ENCODE measurements around the gene ESRRB.

ESRRB gene

DNA sequence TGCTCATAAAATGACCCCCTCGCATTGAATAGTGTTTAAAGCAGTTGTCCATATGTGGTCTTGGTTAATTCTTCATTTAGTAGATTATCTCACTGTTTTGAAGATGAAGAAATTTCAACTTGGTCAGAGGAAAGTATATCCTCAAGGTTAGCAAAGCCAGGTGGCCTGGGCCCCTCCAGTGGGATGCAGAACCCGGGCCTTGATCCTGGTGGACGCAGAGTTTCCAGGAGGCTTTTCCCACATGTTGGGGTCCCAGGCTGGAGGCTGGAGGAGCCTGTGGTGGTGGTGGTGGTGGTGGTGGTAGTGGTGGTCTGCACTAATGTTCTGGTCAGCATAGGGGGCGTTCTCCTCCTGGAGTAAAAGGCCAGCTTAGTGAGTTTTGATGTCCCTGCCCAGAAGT is 85.9 kb downstream of the ESRRB start:
- Histone ChIP-seq H3K27me3 (replicated peaks in 2 of 5; ENCODE audit: control insufficient read depth in 4 of 5, insufficient read depth in 5 of 5, low read length in 4 of 5) (peaks cover 0 to 2% (median 0%) of the 10 kb centered on the region in 5 experiments), H3K4me3 (ENCODE audit: control insufficient read depth in 1 of 7, extremely low read depth in 1 of 7, insufficient read depth in 4 of 7, low read depth in 2 of 7, low read length in 6 of 7) (no peak overlapping the region), H3K36me3 (ENCODE audit: control insufficient read depth in 4 of 4, insufficient read depth in 4 of 4, low read length in 3 of 4) (no peaks in the 10 kb centered on the region), H3K4me1 (ENCODE audit: control extremely low read depth in 1 of 4, control insufficient read depth in 4 of 4, insufficient read depth in 4 of 4, low read length in 3 of 4) (no peaks in the 10 kb centered on the region), H3K27ac (ENCODE audit: insufficient read depth in 1 of 2, low read depth in 1 of 2, low read length in 2 of 2, poor library complexity in 1 of 2, severe bottlenecking in 2 of 2) (no peak overlapping the region), H3K9me3 (ENCODE audit: control extremely low read depth in 1 of 5, control insufficient read depth in 4 of 5, insufficient read depth in 2 of 5, low read depth in 1 of 5, low read length in 4 of 5) (no peaks in the 10 kb centered on the region)
- ChIA-PET CTCF (no interaction called here), POLR2A (no interaction called here)
- 91% methylated on average over 2 of the region's 4 CpGs for WGBS (ENCODE audit: insufficient coverage)
- DNase-seq, result no peak

GRCh38 chr14:76462330-76462729 is 86.4 kb downstream of the ESRRB start:
- CTCF ChIA-PET, result interaction anchor here (0.7 kb wide), 1 partner anchor 177 kb away, joined by 3 read pairs; no protein-coding TSS in a partner anchor
- Histone ChIP-seq H3K36me3 (ENCODE audit: control insufficient read depth in 4 of 4, insufficient read depth in 4 of 4, low read length in 3 of 4) (no peaks in the 10 kb centered on the region), H3K4me3 (ENCODE audit: control insufficient read depth in 1 of 7, extremely low read depth in 1 of 7, insufficient read depth in 4 of 7, low read depth in 2 of 7, low read length in 6 of 7) (no peak overlapping the region), H3K27me3 (replicated peaks in 2 of 5; ENCODE audit: control insufficient read depth in 4 of 5, insufficient read depth in 5 of 5, low read length in 4 of 5) (peaks cover 0 to 2% (median 0%) of the 10 kb centered on the region in 5 experiments), H3K27ac (ENCODE audit: insufficient read depth in 1 of 2, low read depth in 1 of 2, low read length in 2 of 2, poor library complexity in 1 of 2, severe bottlenecking in 2 of 2) (no peak overlapping the region), H3K4me1 (ENCODE audit: control extremely low read depth in 1 of 4, control insufficient read depth in 4 of 4, insufficient read depth in 4 of 4, low read length in 3 of 4) (no peaks in the 10 kb centered on the region), H3K9me3 (ENCODE audit: control extremely low read depth in 1 of 5, control insufficient read depth in 4 of 5, insufficient read depth in 2 of 5, low read depth in 1 of 5, low read length in 4 of 5) (no peaks in the 10 kb centered on the region)
- DNase-seq, result no peak
- WGBS (ENCODE audit: insufficient coverage), result 99% methylated on average over 11 of the region's 11 CpGs
- POLR2A ChIA-PET, result no interaction called here

- no peak overlapping the region for H3K27ac ChIP-seq (ENCODE audit: insufficient read depth in 1 of 2, low read depth in 1 of 2, low read length in 2 of 2, poor library complexity in 1 of 2, severe bottlenecking in 2 of 2)
- CTCF ChIA-PET, result interaction anchor here (0.7 kb wide), 2 partner anchors 25 to 176 kb away, joined by 3 read pairs; no protein-coding TSS in a partner anchor
- WGBS (ENCODE audit: insufficient coverage), result 92% methylated on average over 2 of the region's 4 CpGs
- DNase-seq, result no peak
- H3K4me3 ChIP-seq (ENCODE audit: control insufficient read depth in 1 of 7, extremely low read depth in 1 of 7, insufficient read depth in 4 of 7, low read depth in 2 of 7, low read length in 6 of 7), result no peak overlapping the region
- H3K27me3 ChIP-seq (replicated peaks in 2 of 5; ENCODE audit: control insufficient read depth in 4 of 5, insufficient read depth in 5 of 5, low read length in 4 of 5), result peaks cover 0 to 2% (median 0%) of the 10 kb centered on the region in 5 experiments
- H3K4me1 ChIP-seq (ENCODE audit: control extremely low read depth in 1 of 4, control insufficient read depth in 4 of 4, insufficient read depth in 4 of 4, low read length in 3 of 4), result no peaks in the 10 kb centered on the region
- H3K36me3 ChIP-seq (ENCODE audit: control insufficient read depth in 4 of 4, insufficient read depth in 4 of 4, low read length in 3 of 4), result no peaks in the 10 kb centered on the region
- no peaks in the 10 kb centered on the region for H3K9me3 ChIP-seq (ENCODE audit: control extremely low read depth in 1 of 5, control insufficient read depth in 4 of 5, insufficient read depth in 2 of 5, low read depth in 1 of 5, low read length in 4 of 5)
- POLR2A ChIA-PET, result no interaction called here
Observed at GRCh38 chr14:76463105-76463504, 87.2 kb downstream of the ESRRB start.

DNA sequence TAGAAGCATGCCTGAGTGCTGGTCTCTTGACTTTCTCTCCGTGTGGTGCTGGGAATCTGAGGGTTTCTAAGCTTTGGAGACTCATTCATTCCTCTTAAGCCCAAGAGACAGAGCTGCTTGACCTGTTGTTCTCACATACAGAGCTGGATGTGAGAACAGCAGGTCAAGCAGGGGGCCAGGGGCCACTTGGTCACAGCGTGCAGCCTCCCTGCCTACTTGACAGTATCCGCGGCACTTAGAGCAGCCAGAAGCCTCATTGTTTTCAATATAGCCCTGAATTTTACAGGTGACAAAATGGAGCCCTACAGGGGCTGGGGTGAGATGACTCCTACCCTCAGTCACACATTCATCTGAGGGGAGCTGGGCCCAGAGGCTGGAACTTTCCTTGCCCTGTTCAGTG is 88.9 kb downstream of the ESRRB start:
- H3K36me3 ChIP-seq (ENCODE audit: control insufficient read depth in 4 of 4, insufficient read depth in 4 of 4, low read length in 3 of 4), result no peaks in the 10 kb centered on the region
- 98% methylated on average over 4 of the region's 4 CpGs for WGBS (ENCODE audit: insufficient coverage)
- no peaks in the 10 kb centered on the region for H3K9me3 ChIP-seq (ENCODE audit: control extremely low read depth in 1 of 5, control insufficient read depth in 4 of 5, insufficient read depth in 2 of 5, low read depth in 1 of 5, low read length in 4 of 5)
- ChIA-PET CTCF (no interaction called here), POLR2A (no interaction called here)
- no peak overlapping the region for H3K4me3 ChIP-seq (ENCODE audit: control insufficient read depth in 1 of 7, extremely low read depth in 1 of 7, insufficient read depth in 4 of 7, low read depth in 2 of 7, low read length in 6 of 7)
- H3K27me3 ChIP-seq (replicated peaks in 2 of 5; ENCODE audit: control insufficient read depth in 4 of 5, insufficient read depth in 5 of 5, low read length in 4 of 5), result peaks cover 0 to 2% (median 0%) of the 10 kb centered on the region in 5 experiments
- H3K27ac ChIP-seq (ENCODE audit: insufficient read depth in 1 of 2, low read depth in 1 of 2, low read length in 2 of 2, poor library complexity in 1 of 2, severe bottlenecking in 2 of 2), result no peak overlapping the region
- no peak for DNase-seq
- no peaks in the 10 kb centered on the region for H3K4me1 ChIP-seq (ENCODE audit: control extremely low read depth in 1 of 4, control insufficient read depth in 4 of 4, insufficient read depth in 4 of 4, low read length in 3 of 4)

- H3K36me3 ChIP-seq (ENCODE audit: control insufficient read depth in 4 of 4, insufficient read depth in 4 of 4, low read length in 3 of 4), result no peaks in the 10 kb centered on the region
- DNase-seq, result no peak
- no peaks in the 10 kb centered on the region for H3K4me1 ChIP-seq (ENCODE audit: control extremely low read depth in 1 of 4, control insufficient read depth in 4 of 4, insufficient read depth in 4 of 4, low read length in 3 of 4)
- POLR2A ChIA-PET, result no interaction called here
- WGBS (ENCODE audit: insufficient coverage), result 88% methylated on average over 7 of the region's 9 CpGs
- H3K9me3 ChIP-seq (ENCODE audit: control extremely low read depth in 1 of 5, control insufficient read depth in 4 of 5, insufficient read depth in 2 of 5, low read depth in 1 of 5, low read length in 4 of 5), result no peaks in the 10 kb centered on the region
- no peak overlapping the region for H3K27ac ChIP-seq (ENCODE audit: insufficient read depth in 1 of 2, low read depth in 1 of 2, low read length in 2 of 2, poor library complexity in 1 of 2, severe bottlenecking in 2 of 2)
- CTCF ChIA-PET, result no interaction called here
- no peak overlapping the region for H3K4me3 ChIP-seq (ENCODE audit: control insufficient read depth in 1 of 7, extremely low read depth in 1 of 7, insufficient read depth in 4 of 7, low read depth in 2 of 7, low read length in 6 of 7)
- H3K27me3 ChIP-seq (replicated peaks in 2 of 5; ENCODE audit: control insufficient read depth in 4 of 5, insufficient read depth in 5 of 5, low read length in 4 of 5), result no peaks in the 10 kb centered on the region
Observed at GRCh38 chr14:76465664-76466063, 89.7 kb downstream of the ESRRB start.

DNA sequence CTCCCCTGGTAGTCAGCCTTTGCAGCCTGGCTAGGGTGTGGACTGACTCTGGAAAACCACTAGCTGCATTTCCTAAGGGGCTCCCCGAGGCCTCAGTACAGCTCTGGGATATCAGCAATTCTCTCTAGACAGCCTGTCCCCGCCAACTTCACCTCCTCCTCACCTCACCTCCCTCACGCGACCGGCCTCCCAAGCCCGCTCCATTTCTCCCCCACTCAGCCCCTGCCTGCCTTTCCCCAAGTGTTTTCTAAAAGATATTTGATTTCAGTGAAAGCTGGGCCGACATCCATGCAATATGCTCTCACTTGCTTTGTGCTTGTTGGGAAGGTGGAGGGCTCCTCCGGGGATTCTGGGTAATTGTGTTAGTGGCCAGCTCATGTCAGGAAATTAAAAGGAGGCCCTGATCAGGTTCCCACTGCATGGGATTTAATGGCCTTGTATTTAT is 91.8 kb downstream of the ESRRB start:
- no peaks in the 10 kb centered on the region for H3K9me3 ChIP-seq (ENCODE audit: control extremely low read depth in 1 of 5, control insufficient read depth in 4 of 5, insufficient read depth in 2 of 5, low read depth in 1 of 5, low read length in 4 of 5)
- DNase-seq, result no peak
- no peaks in the 10 kb centered on the region for H3K4me1 ChIP-seq (ENCODE audit: control extremely low read depth in 1 of 4, control insufficient read depth in 4 of 4, insufficient read depth in 4 of 4, low read length in 3 of 4)
- H3K36me3 ChIP-seq (ENCODE audit: control insufficient read depth in 4 of 4, insufficient read depth in 4 of 4, low read length in 3 of 4), result no peaks in the 10 kb centered on the region
- WGBS (ENCODE audit: insufficient coverage), result 83% methylated on average over 6 of the region's 8 CpGs
- H3K4me3 ChIP-seq (ENCODE audit: control insufficient read depth in 1 of 7, extremely low read depth in 1 of 7, insufficient read depth in 4 of 7, low read depth in 2 of 7, low read length in 6 of 7), result no peak overlapping the region
- POLR2A ChIA-PET, result no interaction called here
- no peak overlapping the region for H3K27ac ChIP-seq (ENCODE audit: insufficient read depth in 1 of 2, low read depth in 1 of 2, low read length in 2 of 2, poor library complexity in 1 of 2, severe bottlenecking in 2 of 2)
- H3K27me3 ChIP-seq (replicated peaks in 2 of 5; ENCODE audit: control insufficient read depth in 4 of 5, insufficient read depth in 5 of 5, low read length in 4 of 5), result peaks cover 0 to 2% (median 0%) of the 10 kb centered on the region in 5 experiments
- CTCF ChIA-PET, result interaction anchor here (1.1 kb wide), 1 partner anchor 11 kb away, joined by 5 read pairs; no protein-coding TSS in a partner anchor

DNA sequence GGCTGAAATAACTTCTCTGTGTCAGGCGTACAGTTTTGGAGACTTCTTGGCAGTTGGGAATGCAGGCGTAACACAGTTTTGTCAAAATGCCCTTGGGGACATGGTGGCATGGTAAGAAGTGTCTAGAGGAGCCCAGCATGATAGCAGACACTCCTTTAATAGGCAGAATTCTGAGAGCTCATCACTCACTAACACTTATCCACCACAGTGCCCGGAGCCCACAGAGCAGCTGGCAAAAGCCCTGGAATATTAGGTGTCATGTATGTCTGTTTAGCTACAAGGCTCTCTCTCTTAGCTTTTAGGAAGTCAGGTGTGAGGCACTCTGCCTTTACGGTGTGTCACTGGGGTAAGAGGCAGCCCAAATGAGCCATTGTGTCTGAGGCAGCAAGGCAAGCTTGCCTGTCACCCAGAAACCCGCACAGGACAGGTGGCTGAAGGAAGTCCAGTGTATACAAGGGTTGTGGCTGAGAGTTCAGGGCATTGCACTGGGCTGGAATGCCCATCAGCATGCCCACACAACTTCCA is 96.3 kb downstream of the ESRRB start:
- peaks cover 0 to 6% (median 0%) of the 10 kb centered on the region in 4 experiments for H3K4me1 ChIP-seq (ENCODE audit: control extremely low read depth in 1 of 4, control insufficient read depth in 4 of 4, insufficient read depth in 4 of 4, low read length in 3 of 4)
- H3K36me3 ChIP-seq (ENCODE audit: control insufficient read depth in 4 of 4, insufficient read depth in 4 of 4, low read length in 3 of 4), result no peaks in the 10 kb centered on the region
- H3K4me3 ChIP-seq (ENCODE audit: control insufficient read depth in 1 of 7, extremely low read depth in 1 of 7, insufficient read depth in 4 of 7, low read depth in 2 of 7, low read length in 6 of 7), result no peak overlapping the region
- ChIA-PET POLR2A (no interaction called here), CTCF (interaction anchor here (1.4 to 1.6 kb wide), 2 partner anchors 24 to 174 kb away, joined by 3 read pairs; no protein-coding TSS in a partner anchor)
- no peak overlapping the region for H3K27ac ChIP-seq (ENCODE audit: insufficient read depth in 1 of 2, low read depth in 1 of 2, low read length in 2 of 2, poor library complexity in 1 of 2, severe bottlenecking in 2 of 2)
- no peak for DNase-seq
- H3K27me3 ChIP-seq (replicated peaks in 2 of 5; ENCODE audit: control insufficient read depth in 4 of 5, insufficient read depth in 5 of 5, low read length in 4 of 5), result peaks cover 0 to 2% (median 0%) of the 10 kb centered on the region in 5 experiments
- H3K9me3 ChIP-seq (ENCODE audit: control extremely low read depth in 1 of 5, control insufficient read depth in 4 of 5, insufficient read depth in 2 of 5, low read depth in 1 of 5, low read length in 4 of 5), result no peaks in the 10 kb centered on the region
- WGBS (ENCODE audit: insufficient coverage), result 100% methylated on average over 3 of the region's 5 CpGs
